Neural progenitor cell (in vitro differentiated cells): ENCODE measurements around the gene CBX8.

ENCODE experiments used
- EZH2phosphoT487 ChIP-seq: fragments of 200-600 bp; sonication (generic); IDR thresholded peaks from 2 replicates; pipeline ENCODE4 v1.6.1; 2017; ENCODE audit warnings: antibody characterized with exemption
- TF ChIP-seq, protein P1 (sequence below): fragments of 200-600 bp; sonication (generic); IDR thresholded peaks from 2 replicates; pipeline ENCODE4 v1.5.1; 2017; ENCODE audit warnings: antibody characterized with exemption, mild to moderate bottlenecking

DNA sequence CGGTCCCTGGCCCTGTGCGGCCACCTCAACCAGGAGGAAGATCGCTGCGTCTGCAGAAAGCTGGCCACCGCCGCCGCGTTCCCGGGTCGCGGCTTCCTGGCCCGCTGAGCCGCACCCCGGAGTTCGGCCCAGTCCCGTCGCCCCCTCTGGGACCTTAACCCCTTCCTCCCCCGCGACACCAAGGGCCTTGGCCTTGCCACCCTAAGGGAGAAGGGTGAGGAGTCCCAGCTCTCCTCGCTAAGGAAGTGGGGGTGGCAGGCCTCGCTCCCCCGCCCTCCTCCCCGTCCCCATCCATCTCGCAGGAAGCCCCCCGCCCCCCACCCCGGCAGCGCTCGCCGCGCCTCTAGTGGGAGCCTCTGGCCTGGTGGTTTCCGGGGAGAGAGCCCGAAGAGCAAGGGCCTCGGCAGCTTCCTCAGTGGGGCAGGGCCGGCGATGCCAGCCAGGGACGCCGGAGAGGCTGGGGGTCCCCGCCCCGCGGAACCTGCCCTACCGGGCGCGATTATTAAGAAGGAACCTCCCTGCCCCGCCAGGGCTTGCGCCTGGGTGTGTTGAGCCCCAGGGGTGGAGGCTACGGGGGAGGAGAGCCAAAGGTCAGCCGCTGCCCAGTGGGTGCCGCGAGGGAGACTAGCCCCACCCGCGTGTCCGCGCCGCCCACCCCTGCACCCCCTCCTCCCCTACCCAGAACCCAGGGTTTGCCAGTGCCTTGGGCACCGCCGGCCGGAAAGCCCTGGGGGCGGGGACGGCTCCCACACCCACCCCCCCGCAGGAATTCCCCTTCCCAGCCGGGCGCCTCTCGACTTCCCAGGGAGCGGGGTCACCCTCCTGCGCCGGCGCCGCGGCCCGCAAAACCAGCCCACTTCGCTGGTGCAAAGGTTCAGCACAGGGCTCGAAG lies 35.6 kb upstream of the CBX8 start:
- TF ChIP-seq, protein P1, sequence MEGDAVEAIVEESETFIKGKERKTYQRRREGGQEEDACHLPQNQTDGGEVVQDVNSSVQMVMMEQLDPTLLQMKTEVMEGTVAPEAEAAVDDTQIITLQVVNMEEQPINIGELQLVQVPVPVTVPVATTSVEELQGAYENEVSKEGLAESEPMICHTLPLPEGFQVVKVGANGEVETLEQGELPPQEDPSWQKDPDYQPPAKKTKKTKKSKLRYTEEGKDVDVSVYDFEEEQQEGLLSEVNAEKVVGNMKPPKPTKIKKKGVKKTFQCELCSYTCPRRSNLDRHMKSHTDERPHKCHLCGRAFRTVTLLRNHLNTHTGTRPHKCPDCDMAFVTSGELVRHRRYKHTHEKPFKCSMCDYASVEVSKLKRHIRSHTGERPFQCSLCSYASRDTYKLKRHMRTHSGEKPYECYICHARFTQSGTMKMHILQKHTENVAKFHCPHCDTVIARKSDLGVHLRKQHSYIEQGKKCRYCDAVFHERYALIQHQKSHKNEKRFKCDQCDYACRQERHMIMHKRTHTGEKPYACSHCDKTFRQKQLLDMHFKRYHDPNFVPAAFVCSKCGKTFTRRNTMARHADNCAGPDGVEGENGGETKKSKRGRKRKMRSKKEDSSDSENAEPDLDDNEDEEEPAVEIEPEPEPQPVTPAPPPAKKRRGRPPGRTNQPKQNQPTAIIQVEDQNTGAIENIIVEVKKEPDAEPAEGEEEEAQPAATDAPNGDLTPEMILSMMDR = no peak
- TF ChIP-seq EZH2phosphoT487 = no peak
